Activated naive CD4-positive, alpha-beta T cell treated with anti-CD3 and anti-CD28 coated beads for 36 hours (primary cell): ENCODE results near the gene MIX23. TPM values are rescaled to one million over a fixed set of nuclear protein-coding genes. Genes with fewer than 3 reads are reported as not detected.
A peak's percentile ranks its signal among the peaks of the same experiment; 100 is the strongest.

Experiments
- CTCF ChIA-PET: fragments of 350-600 bp; sonication (Branson Sonifier 250); formaldehyde crosslinking; loops from one replicate; lab custom pipeline; 2021; ENCODE audit warnings: antibody characterized with exemption; lab: Charles Lee
- DNase-seq: peaks from one replicate; pipeline ENCODE4 v3.0.0-alpha.2; 2020
- H3K27ac Mint-ChIP-seq: one replicate; pipeline ENCODE4 v1.8.0; 2021; ENCODE audit warnings: mild to moderate bottlenecking, mixed read lengths
- H3K27me3 Mint-ChIP-seq: one replicate; pipeline ENCODE4 v1.8.0; 2021; ENCODE audit warnings: low read depth, mixed read lengths
- H3K36me3 Mint-ChIP-seq: one replicate; pipeline ENCODE4 v1.8.0; 2021; ENCODE audit warnings: low read depth, mixed read lengths
- H3K4me1 Mint-ChIP-seq: one replicate; pipeline ENCODE4 v1.8.0; 2021; ENCODE audit warnings: low read depth, mixed read lengths
- H3K4me3 Mint-ChIP-seq: one replicate; pipeline ENCODE4 v1.8.0; 2021; ENCODE audit warnings: mild to moderate bottlenecking, moderate library complexity, mixed read lengths
- H3K9me3 Mint-ChIP-seq: one replicate; pipeline ENCODE4 v1.8.0; 2021; ENCODE audit warnings: mixed read lengths
- intact Hi-C: fragments of 100-400 bp; cut with micrococcal nuclease; formaldehyde crosslinking; loops from one replicate; pipeline ENCODE4 v1.15.1; 2023
- total RNA-seq, 2 experiments: library from RNA; stranded (reverse); gene quantifications; one replicate each; pipeline ENCODE4 v1.2.3, GENCODE V29; 2021

The MIX23 gene
- total RNA-seq, 2 experiments from 2014 or later, result 90.5 to 96.1 TPM

DNA sequence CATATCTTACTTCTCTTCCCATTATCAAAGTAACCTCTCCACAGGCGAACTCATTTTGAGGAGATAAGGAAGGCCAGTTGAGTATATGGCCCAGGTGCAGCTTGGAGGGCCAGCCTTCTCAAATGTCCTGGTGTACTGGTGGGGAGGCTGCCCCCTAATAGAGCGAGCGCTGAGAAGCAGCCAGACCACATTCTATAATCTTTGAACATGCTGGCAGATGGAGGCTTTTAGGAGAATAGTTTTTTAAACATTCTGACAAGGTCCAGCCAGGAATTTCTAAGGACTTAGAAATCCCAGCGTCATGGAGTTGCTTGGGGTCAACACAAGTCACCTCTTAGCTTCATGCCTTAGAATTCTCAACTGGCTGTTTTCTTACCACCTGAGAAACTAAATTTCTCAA is 27.1 kb upstream of the MIX23 start:
- Mint-ChIP-seq H3K27me3 (no peaks in the 10 kb centered on the region), H3K27ac (peak overlapping the region; percentile 31), H3K36me3 (peaks cover 28% of the 10 kb centered on the region), H3K4me1 (peaks cover 60% of the 10 kb centered on the region), H3K4me3 (no peak overlapping the region), H3K9me3 (no peaks in the 10 kb centered on the region)
- CTCF ChIA-PET, result interaction anchor here (1.5 kb wide), 1 partner anchor 17 kb away, joined by 5 read pairs; no protein-coding TSS in a partner anchor
- DNase-seq, result no peak
- intact Hi-C loops, result no loop called here

DNA sequence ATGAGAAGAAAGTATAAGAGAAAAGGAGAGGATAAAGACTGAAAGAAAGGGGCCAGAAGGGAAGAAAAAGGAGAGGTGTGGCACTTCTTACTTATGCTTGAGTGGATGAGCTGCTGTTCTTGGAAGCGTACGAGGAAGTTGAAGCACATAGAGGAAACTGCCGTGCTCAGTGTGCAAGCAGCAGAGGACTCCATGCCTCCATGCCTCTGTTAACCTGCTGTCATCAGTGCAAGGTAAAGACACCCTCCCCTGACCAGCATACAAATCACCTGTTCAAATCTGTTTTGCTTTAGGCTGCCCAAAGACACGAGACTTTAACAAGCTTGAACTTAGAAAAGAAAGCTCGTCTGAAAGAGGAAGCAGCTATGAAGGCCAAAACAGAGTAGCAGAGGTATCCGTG is 26.4 kb upstream of the MIX23 start:
- intact Hi-C loops, result no loop called here

DNA sequence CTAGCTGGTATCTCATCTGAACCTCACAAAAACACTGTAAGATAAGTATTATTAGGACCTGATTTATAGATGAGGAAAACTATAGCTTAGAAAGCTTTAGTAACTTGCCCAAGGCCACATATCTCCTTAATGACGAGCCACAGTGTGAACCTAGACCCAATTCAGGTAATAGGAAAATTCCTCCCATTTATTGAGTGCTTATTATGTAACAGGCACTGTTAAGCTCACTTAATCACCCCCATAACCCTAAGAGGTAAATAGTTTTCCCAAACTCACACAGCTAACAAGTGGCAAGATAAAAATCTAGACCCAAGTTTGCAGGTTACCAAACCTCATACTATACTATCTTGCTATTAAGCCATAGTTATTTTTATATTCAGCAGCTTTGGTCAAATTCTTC is 24.9 kb upstream of the MIX23 start:
- Mint-ChIP-seq H3K9me3 (no peaks in the 10 kb centered on the region), H3K4me1 (peaks cover 39% of the 10 kb centered on the region), H3K4me3 (no peak overlapping the region), H3K27me3 (no peaks in the 10 kb centered on the region), H3K27ac (peak overlapping the region; percentile 4), H3K36me3 (peaks cover 24% of the 10 kb centered on the region)
- no peak for DNase-seq
- intact Hi-C loops, result no loop called here
- CTCF ChIA-PET, result interaction anchor here (1.0 to 2.1 kb wide), 3 partner anchors 14 to 94 kb away, joined by 3 to 8 read pairs (median 7); no protein-coding TSS in a partner anchor

More for the DNA sequence above, 26.4 kb upstream of the MIX23 start:
- peak overlapping the region; percentile 50 for H3K27ac Mint-ChIP-seq
- H3K9me3 Mint-ChIP-seq, result no peaks in the 10 kb centered on the region
- no peaks in the 10 kb centered on the region for H3K27me3 Mint-ChIP-seq
- peaks cover 22% of the 10 kb centered on the region for H3K36me3 Mint-ChIP-seq
- DNase-seq, result no peak
- CTCF ChIA-PET, result interaction anchor here (2.1 kb wide), 1 partner anchor 18 kb away, joined by 8 read pairs; no protein-coding TSS in a partner anchor
- H3K4me3 Mint-ChIP-seq, result no peak overlapping the region
- H3K4me1 Mint-ChIP-seq, result peaks cover 54% of the 10 kb centered on the region

DNA sequence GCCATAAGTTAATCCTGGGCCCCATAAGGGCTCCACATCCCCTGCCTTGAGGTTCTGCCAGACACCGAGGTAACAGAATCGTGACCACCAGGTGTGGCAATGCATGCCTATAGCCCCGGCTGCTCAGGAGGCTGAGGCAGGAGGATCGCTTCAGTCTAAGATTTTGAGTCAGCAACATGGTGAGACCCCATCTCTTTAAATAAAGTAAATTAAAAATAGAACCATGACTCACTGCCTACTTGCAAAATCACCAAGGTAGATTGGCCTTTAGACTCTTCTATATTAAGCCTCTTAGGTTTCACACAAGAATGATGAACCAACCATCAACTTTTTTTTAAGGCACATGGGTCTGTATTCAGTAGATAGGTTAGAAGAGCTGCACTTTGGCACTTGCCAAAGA is 23.2 kb upstream of the MIX23 start:
- Mint-ChIP-seq H3K9me3 (no peaks in the 10 kb centered on the region), H3K27ac (peak overlapping the region; percentile 15), H3K36me3 (peaks cover 21% of the 10 kb centered on the region), H3K4me1 (peaks cover 27% of the 10 kb centered on the region), H3K27me3 (no peaks in the 10 kb centered on the region), H3K4me3 (no peak overlapping the region)
- CTCF ChIA-PET, result interaction anchor here (1.2 kb wide), 2 partner anchors 9 to 13 kb away, joined by 4 to 5 read pairs; partner anchors contain the start of gene WDR5B
- no peak for DNase-seq
- intact Hi-C loops, result no loop called here

DNA sequence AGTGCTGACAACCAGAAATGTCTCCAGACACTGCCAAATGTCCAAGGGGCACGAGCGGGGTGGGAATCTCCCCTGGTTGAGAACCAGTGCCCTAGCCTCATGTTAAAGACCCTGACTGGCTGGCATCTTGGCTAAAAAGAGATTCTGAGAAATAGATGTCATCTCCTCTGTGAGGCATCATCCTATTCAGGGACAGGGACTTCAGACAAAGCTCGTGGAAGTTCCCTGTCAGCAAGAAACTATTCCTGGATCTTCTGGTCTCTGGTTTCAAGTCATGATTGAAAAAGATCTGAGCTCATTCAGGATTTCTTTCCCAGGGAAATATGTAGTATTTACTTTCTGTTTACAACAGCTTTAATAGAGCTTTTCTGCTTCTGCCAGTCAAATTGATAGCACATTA is 22.0 kb upstream of the MIX23 start:
- H3K9me3 Mint-ChIP-seq, result no peaks in the 10 kb centered on the region
- peaks cover 20% of the 10 kb centered on the region for H3K36me3 Mint-ChIP-seq
- intact Hi-C loops, result no loop called here
- no peak for DNase-seq
- CTCF ChIA-PET, result interaction anchor here (1.2 kb wide), 1 partner anchor 11 kb away, joined by 5 read pairs; no protein-coding TSS in a partner anchor
- H3K27me3 Mint-ChIP-seq, result no peaks in the 10 kb centered on the region
- no peak overlapping the region for H3K27ac Mint-ChIP-seq
- H3K4me3 Mint-ChIP-seq, result no peak overlapping the region
- peaks cover 19% of the 10 kb centered on the region for H3K4me1 Mint-ChIP-seq

DNA sequence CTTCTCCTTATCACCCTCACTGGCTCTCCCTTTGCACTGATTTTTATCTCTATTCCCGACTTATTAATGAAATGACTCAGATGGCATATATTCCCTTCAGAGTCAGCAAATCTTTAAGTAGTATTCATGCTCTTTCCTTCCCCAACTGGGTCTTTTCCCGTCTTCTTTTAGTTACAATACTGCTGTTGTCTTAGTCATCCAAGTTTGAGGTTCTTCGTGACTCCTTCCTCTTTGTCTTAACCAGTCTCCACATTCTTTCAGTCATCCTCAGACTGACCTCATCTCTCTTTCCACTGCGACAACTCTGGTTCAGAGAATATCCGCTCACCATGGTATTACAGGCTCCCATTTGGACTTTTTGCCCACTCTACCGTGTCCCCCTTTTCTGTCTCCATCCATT is 20.5 kb upstream of the MIX23 start:
- Mint-ChIP-seq H3K4me1 (peaks cover 12% of the 10 kb centered on the region), H3K36me3 (peaks cover 14% of the 10 kb centered on the region), H3K4me3 (no peak overlapping the region), H3K9me3 (no peaks in the 10 kb centered on the region), H3K27ac (no peak overlapping the region), H3K27me3 (no peaks in the 10 kb centered on the region)
- DNase-seq, result no peak
- intact Hi-C loops, result no loop called here
- CTCF ChIA-PET, result interaction anchor here (1.0 kb wide), 1 partner anchor 262 kb away, joined by 3 read pairs; no protein-coding TSS in a partner anchor

DNA sequence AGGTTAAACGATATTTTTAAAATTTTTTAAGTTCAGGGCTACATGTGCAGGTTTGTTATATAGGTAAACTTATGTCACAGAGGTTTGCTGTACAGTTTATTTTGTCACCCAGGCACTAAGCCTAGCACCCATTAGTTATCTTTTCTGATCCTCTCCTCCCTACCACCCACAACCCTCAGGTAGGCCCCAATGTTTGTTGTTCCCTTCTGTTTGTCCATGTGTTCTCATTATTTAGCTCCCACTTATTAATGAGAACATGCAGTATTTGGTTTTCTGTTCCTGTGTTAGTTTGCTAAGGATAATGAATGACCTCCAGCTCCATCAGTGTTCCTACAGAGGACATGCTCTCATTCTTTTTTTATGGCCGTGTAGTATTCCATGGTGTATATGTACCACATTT is 15.9 kb upstream of the MIX23 start:
- no peaks in the 10 kb centered on the region for H3K27me3 Mint-ChIP-seq
- H3K4me3 Mint-ChIP-seq, result no peak overlapping the region
- CTCF ChIA-PET, result no interaction called here
- intact Hi-C loops, result no loop called here
- no peak for DNase-seq
- no peaks in the 10 kb centered on the region for H3K9me3 Mint-ChIP-seq
- no peak overlapping the region for H3K27ac Mint-ChIP-seq
- peaks cover 34% of the 10 kb centered on the region for H3K4me1 Mint-ChIP-seq
- peaks cover 6% of the 10 kb centered on the region for H3K36me3 Mint-ChIP-seq

DNA sequence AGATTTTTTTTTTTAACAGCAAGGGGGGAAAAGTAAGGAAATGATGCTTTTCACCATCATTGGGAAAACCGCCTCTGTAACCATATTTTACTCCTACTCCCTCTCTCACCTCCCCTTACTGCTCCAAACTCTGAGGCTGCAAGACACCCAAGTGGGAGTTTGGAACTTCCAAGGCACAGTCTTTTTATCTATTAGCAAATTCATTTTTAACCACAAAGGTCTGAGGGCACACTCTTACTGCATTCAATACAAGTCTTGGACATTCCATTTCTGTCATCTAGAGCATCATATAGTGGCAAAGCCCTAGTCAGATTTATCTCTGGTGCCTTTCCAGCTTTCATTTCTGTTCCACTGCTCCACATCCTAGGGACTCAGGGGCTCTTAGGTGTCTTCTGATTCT is 14.2 kb upstream of the MIX23 start:
- H3K9me3 Mint-ChIP-seq, result no peaks in the 10 kb centered on the region
- no peak for DNase-seq
- no peak overlapping the region for H3K27ac Mint-ChIP-seq
- peaks cover 37% of the 10 kb centered on the region for H3K4me1 Mint-ChIP-seq
- peaks cover 4% of the 10 kb centered on the region for H3K36me3 Mint-ChIP-seq
- CTCF ChIA-PET, result no interaction called here
- H3K27me3 Mint-ChIP-seq, result no peaks in the 10 kb centered on the region
- no peak overlapping the region for H3K4me3 Mint-ChIP-seq
- intact Hi-C loops, result no loop called here

DNA sequence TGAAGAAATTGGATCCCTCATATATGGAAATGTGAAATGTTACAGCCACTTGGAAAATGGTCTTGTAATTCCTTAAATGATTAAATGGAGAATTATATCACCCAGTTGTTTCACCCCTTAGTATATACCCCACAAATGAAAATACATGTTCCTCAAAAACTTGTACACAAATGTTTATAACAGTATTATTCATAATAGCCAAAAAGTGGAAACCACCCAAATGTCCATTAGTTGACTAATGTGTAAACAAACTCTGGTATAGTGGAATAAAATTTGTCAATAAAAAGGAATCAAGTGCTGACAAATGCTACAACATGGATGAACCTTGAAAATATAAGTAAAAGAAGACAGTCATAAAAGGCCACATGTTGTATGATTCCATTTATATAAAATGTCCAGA is 13.5 kb upstream of the MIX23 start:
- CTCF ChIA-PET, result no interaction called here
- Mint-ChIP-seq H3K27me3 (no peaks in the 10 kb centered on the region), H3K4me1 (peaks cover 37% of the 10 kb centered on the region), H3K27ac (no peak overlapping the region), H3K9me3 (no peaks in the 10 kb centered on the region), H3K4me3 (no peak overlapping the region), H3K36me3 (peaks cover 4% of the 10 kb centered on the region)
- intact Hi-C loops, result no loop called here
- DNase-seq, result no peak

DNA sequence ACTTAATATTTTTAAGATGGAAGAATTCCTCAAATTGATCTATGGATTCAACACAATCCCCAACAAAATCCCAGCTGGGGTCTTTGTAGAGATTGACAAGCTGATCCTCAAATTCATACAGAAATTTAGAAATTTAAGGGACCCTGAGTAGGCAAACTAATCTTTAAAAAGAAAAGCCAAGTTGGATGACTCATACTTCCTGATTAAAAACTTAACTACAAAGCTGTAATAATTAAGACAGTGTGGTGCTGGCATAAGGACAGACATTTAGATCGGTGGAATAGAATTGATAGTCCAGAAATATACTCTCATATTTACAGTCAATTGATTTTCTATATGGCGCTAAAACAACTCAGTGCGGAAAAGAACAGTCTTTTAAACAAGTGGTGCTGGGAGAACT is 12.6 kb upstream of the MIX23 start:
- DNase-seq, result no peak
- intact Hi-C loops, result no loop called here
- Mint-ChIP-seq H3K4me3 (no peak overlapping the region), H3K27me3 (no peaks in the 10 kb centered on the region), H3K9me3 (no peaks in the 10 kb centered on the region), H3K36me3 (peaks cover 4% of the 10 kb centered on the region), H3K4me1 (peaks cover 37% of the 10 kb centered on the region), H3K27ac (no peak overlapping the region)
- CTCF ChIA-PET, result interaction anchor here (0.7 to 0.9 kb wide), 2 partner anchors 132 to 284 kb away, joined by 3 read pairs; no protein-coding TSS in a partner anchor

DNA sequence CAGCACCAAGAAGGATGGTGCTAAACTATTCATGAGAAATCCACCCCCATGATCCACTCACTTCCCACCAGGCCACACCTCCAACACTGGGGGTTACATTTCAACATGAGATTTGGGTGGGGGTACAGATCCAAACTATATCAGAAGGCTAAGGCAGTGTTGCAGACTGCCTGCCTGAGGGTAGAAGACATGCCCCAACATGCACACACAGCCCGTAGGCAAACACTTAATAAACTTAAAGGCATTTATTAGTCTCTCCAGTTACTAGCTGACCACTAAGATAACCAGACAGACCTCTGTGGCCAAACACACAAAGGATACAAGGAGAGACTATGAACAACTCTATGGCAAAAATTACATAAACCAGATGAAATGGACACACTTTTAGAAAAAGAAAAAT is 11.1 kb upstream of the MIX23 start:
- Mint-ChIP-seq H3K4me3 (no peak overlapping the region), H3K27ac (no peak overlapping the region), H3K27me3 (no peaks in the 10 kb centered on the region), H3K36me3 (peaks cover 4% of the 10 kb centered on the region), H3K9me3 (no peaks in the 10 kb centered on the region), H3K4me1 (peaks cover 37% of the 10 kb centered on the region)
- DNase-seq, result no peak
- intact Hi-C loops, result no loop called here
- CTCF ChIA-PET, result interaction anchor here (0.5 to 1.7 kb wide), 8 partner anchors 10 to 330 kb away, joined by 3 to 7 read pairs (median 5); partner anchors contain the start of gene FAM162A

DNA sequence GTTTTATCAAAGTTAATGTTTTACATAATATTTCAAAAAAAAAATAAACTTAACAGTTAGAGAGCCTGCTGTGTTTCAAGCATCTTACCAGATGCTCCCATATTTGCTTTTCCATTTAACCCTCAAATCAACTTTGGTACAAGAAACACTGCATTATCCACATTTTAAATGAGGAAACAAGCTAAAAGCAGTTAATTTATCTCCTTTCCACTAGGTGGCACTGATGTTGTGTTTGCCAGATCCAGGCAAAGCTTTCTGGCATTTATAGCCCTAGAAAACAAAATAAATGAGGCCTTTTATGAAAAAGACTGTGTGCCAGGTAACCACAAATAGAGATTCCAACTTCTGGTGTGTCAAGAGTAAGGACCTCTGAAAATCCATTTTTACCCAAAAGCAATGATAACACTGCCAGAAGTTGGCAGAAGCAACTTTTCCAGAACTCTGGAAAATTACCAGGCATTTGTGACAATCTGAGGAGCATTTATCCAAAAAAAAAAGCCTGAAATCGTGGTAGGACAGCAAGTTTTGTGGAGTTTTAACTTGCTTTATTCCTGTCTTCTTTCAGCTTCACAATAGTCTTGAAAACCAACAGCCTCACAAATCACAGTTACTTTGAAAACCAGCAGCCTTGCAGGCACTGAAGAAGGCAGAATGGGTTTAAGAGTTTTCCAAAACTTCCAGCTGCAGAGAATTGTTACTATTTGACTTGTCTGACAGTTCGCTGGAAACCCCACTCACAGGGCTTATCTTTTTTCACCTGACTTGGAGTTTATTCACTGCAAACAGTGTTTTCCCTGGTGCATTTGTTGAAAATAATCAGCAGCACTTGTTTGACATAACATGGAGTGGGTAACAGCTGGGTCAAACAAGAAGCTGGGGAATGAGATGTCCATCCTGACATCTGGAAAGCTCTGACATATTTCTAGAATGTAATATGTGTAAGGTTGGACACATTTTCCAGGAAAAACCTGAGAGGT is 10.1 kb upstream of the MIX23 start:
- Mint-ChIP-seq H3K36me3 (peaks cover 4% of the 10 kb centered on the region), H3K4me1 (peaks cover 41% of the 10 kb centered on the region), H3K27ac (no peak overlapping the region), H3K27me3 (no peaks in the 10 kb centered on the region), H3K9me3 (no peaks in the 10 kb centered on the region), H3K4me3 (no peak overlapping the region)
- CTCF ChIA-PET, result interaction anchor here (0.5 to 2.4 kb wide), 31 partner anchors 9 to 627 kb away, joined by 3 to 8 read pairs (median 4); partner anchors contain the start of genes FAM162A, MIX23 and WDR5B
- peak; percentile 34 for DNase-seq
- intact Hi-C loops, result loop anchor here (1.0 kb wide), 4 partner anchors 23 to 635 kb away; partner anchors contain the start of gene WDR5B
